GM12878 (cell line): ENCODE measurements around the gene STARD13. TPM values are rescaled to one million over a fixed set of nuclear protein-coding genes. Genes with fewer than 3 reads are reported as not detected.

Experiments
- ATAC-seq: fragments of 200-7000 bp; cut with Tn5 transposase; 3 replicates; pipeline ENCODE4 v1.9.1; 2020; ENCODE audit warnings: mild to moderate bottlenecking, moderate library complexity
- BruUV-seq: library from RNA; stranded (reverse); fragments of 400-500 nt; replicated peaks from 2 replicates; lab custom pipeline; 2021; lab: Mats Ljungman, UMichigan
- CTCF ChIA-PET: fragments of 300-600 bp; sonication (Branson Sonifier 250); formaldehyde crosslinking; extraction: SDS; loops from one replicate; lab custom pipeline; 2021; ENCODE audit warnings: inconsistent platforms; lab: Yijun Ruan, JAX
- POLR2A ChIA-PET: fragments of 350-600 bp; formaldehyde crosslinking; extraction: SDS; loops from one replicate; lab custom pipeline; 2021; ENCODE audit warnings: inconsistent platforms; lab: Charles Lee
- RAD21 ChIA-PET: fragments of 300-600 bp; sonication (Branson Sonifier 250); formaldehyde crosslinking; loops from one replicate; lab custom pipeline; 2023; ENCODE audit warnings: antibody characterized with exemption; ENCODE audit not compliant: unreplicated experiment; lab: Charles Lee
- SMC1A ChIA-PET: fragments of 300-600 bp; sonication (Branson Sonifier 250); formaldehyde crosslinking; loops from one replicate; lab custom pipeline; 2023; ENCODE audit not compliant: unreplicated experiment, uncharacterized antibody; lab: Charles Lee
- DNase-seq: peaks from one replicate; pipeline ENCODE4 v3.0.0-alpha.2; 2011; ENCODE audit warnings: low read depth, low spot score
- FAIRE-seq: peaks from 3 replicates; lab custom pipeline; 2011; peaks lifted over from hg19 to GRCh38; lab: Jason Lieb, UNC
- H2AFZ ChIP-seq: 2 replicates; pipeline ENCODE4 v1.6.0; 2011; ENCODE audit warnings: low read depth, low read length, control low read depth; ENCODE audit not compliant: control insufficient read depth
- H3K27ac ChIP-seq: 2 replicates; pipeline ENCODE4 v1.5.1; 2011; ENCODE audit warnings: control low read depth; ENCODE audit not compliant: control insufficient read depth, insufficient read depth
- H3K27me3 ChIP-seq, 2 experiments: replicated peaks in 1 of 2; 2 replicates each; pipeline versions ENCODE4 v1.6.0 to v1.6.1; 2011; ENCODE audit warnings: low read length in 1 of 2; ENCODE audit not compliant: control insufficient read depth in 2 of 2, insufficient read depth in 2 of 2
- H3K36me3 ChIP-seq, 2 experiments: 2 replicates each; pipeline ENCODE4 v1.5.1; 2011; ENCODE audit warnings: low read length in 1 of 2; ENCODE audit not compliant: control insufficient read depth in 2 of 2, insufficient read depth in 2 of 2
- H3K4me1 ChIP-seq: 2 replicates; pipeline ENCODE4 v1.6.1; 2011; ENCODE audit warnings: mild to moderate bottlenecking, low read length, moderate library complexity, mixed read lengths; ENCODE audit not compliant: control insufficient read depth, insufficient read depth
- H3K4me2 ChIP-seq: 2 replicates; pipeline ENCODE4 v1.6.0; 2011; ENCODE audit warnings: control low read depth; ENCODE audit not compliant: control insufficient read depth, insufficient read depth
- H3K4me3 ChIP-seq: fragments of 200-600 bp; sonication (generic); 2 replicates; pipeline ENCODE4 v1.5.1; 2016
- H3K79me2 ChIP-seq: 2 replicates; pipeline ENCODE4 v1.6.0; 2011; ENCODE audit warnings: low read length; ENCODE audit not compliant: control insufficient read depth, insufficient read depth
- H3K9ac ChIP-seq: 2 replicates; pipeline ENCODE4 v1.8.0; 2011; ENCODE audit warnings: low read length, control low read depth, mixed read lengths; ENCODE audit not compliant: control insufficient read depth, insufficient read depth
- H3K9me3 ChIP-seq: replicated peaks from 3 replicates; pipeline ENCODE4 v1.5.1; 2011; ENCODE audit warnings: mild to moderate bottlenecking, low read length; ENCODE audit not compliant: control insufficient read depth, insufficient read depth
- H4K20me1 ChIP-seq: 2 replicates; pipeline ENCODE4 v1.6.0; 2011; ENCODE audit not compliant: control insufficient read depth, insufficient read depth
- CBFB ChIP-seq: IDR thresholded peaks from 2 replicates; pipeline ENCODE4 v1.6.1; 2016; ENCODE audit warnings: antibody characterized with exemption, low read depth
- IRF4 ChIP-seq: IDR thresholded peaks from 2 replicates; pipeline ENCODE4 v1.6.1; 2011; ENCODE audit warnings: low read depth, low read length
- MEF2A ChIP-seq: IDR thresholded peaks from 2 replicates; pipeline ENCODE4 v1.6.1; 2011; ENCODE audit warnings: low read depth, mild to moderate bottlenecking, low read length, moderate library complexity; ENCODE audit not compliant: insufficient read depth
- MTA2 ChIP-seq: fragments of 450-650 bp; IDR thresholded peaks from 2 replicates; pipeline ENCODE4 v1.6.1; 2016; ENCODE audit warnings: low read depth, mild to moderate bottlenecking, moderate library complexity
- MYC ChIP-seq: IDR thresholded peaks from 2 replicates; pipeline ENCODE4 v1.6.1; 2011; ENCODE audit warnings: mild to moderate bottlenecking, low read length, moderate library complexity, inconsistent platforms; ENCODE audit not compliant: insufficient read depth, insufficient replicate concordance, insufficient read length, severe bottlenecking
- POU2F2 ChIP-seq: IDR thresholded peaks from 3 replicates; pipeline ENCODE4 v1.6.1; 2011; ENCODE audit warnings: low read depth, mild to moderate bottlenecking, low read length, borderline replicate concordance
- SUZ12 ChIP-seq: fragments of 200-600 bp; sonication (generic); IDR thresholded peaks from one replicate; pipeline ENCODE4 v1.6.1; 2018; ENCODE audit warnings: antibody characterized with exemption, mild to moderate bottlenecking; ENCODE audit not compliant: unreplicated experiment
- TCF12 ChIP-seq: IDR thresholded peaks from 2 replicates; pipeline ENCODE4 v1.6.1; 2011; ENCODE audit warnings: low read depth, mild to moderate bottlenecking, low read length
- WRNIP1 ChIP-seq: IDR thresholded peaks from 2 replicates; pipeline ENCODE4 v1.6.1; 2011; ENCODE audit warnings: low read depth, low read length, improper control_type of control experiment, borderline replicate concordance
- YBX1 ChIP-seq: fragments of 450-650 bp; IDR thresholded peaks from 2 replicates; pipeline ENCODE4 v1.6.1; 2016; ENCODE audit warnings: antibody characterized with exemption
- YY1 ChIP-seq: IDR thresholded peaks from 2 replicates; pipeline ENCODE4 v1.6.1; 2011; ENCODE audit warnings: low read depth, mild to moderate bottlenecking, low read length
- ZNF622 ChIP-seq: fragments of 450-650 bp; IDR thresholded peaks from 2 replicates; pipeline ENCODE4 v1.6.1; 2017; ENCODE audit warnings: mild to moderate bottlenecking, inconsistent platforms
- in situ Hi-C: fragments of 300-500 bp; cut with MboI; formaldehyde crosslinking; loops from 9 replicates; pipeline ENCODE4 v1.14.3; 2018; ENCODE audit warnings: mixed read lengths
- intact Hi-C: fragments of 100-400 bp; cut with micrococcal nuclease; formaldehyde crosslinking; loops from one replicate; pipeline ENCODE4 v1.14.2; 2022; ENCODE audit not compliant: unreplicated experiment
- polyA plus RNA-seq, 11 experiments: library from polyadenylated mRNA; depleted of rRNA in 4 of 11; unstranded in 6 of 11; stranded (reverse) in 5 of 11; fragments of >200 nt; fragmentation: Nextera tagmentation in 4 of 11; fragmentation: Illumina TruSeq in 1 of 11; extraction: Ambion mirVana in 4 of 11; extraction: Trizol in 1 of 11; gene quantifications; 1 replicate in 1 of 11; 2 replicates in 10 of 11; pipeline versions ENCODE4 v1.2.1 to v1.2.3, GENCODE V29; 2011 to 2016; ENCODE audit warnings: inconsistent platforms in 2 of 11, missing spikeins in 2 of 11, low read depth in 1 of 11
- total RNA-seq, 4 experiments: library from RNA; depleted of rRNA in 3 of 4; stranded (reverse); fragments of >200 nt in 3 of 4; fragmentation: Illumina TruSeq in 1 of 4; extraction: Trizol in 1 of 4; gene quantifications; 2 replicates each; pipeline versions ENCODE4 v1.2.1 to v1.2.3, GENCODE V29; 2013 to 2021

STARD13 gene
- total and polyA plus RNA-seq, 10 of the 15 experiments (the other 5 are each of a cell fraction or from before 2014, with no cell fraction given), result 4.0 to 41.6 (median 10.1) TPM

DNA sequence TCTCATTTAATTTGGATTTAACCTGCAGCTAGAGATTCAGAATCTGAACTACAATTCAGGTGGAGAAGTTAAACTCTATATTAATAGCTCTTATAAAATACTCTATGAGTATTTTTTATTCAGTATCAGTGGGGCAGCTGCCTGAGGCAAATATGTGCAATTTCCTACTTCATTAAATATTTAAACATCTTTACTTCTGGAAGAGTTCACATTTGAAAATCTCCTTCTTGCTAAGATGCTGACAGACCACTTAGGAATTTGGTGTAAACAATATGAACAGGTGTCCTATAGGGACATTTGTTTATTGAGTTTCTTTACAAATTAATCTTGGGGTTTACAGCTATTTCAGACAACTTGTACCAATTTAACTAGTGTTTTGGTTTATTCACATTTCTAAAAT lies 20.4 kb downstream of the STARD13 start:
- in situ Hi-C loops, result no loop called here
- intact Hi-C loops, result no loop called here
- H3K4me2 ChIP-seq, result no peak overlapping the region
- ChIA-PET CTCF (interaction anchor here (1.5 kb wide), 1 partner anchor 13 kb away, joined by 3 read pairs; no protein-coding TSS in a partner anchor), SMC1A (interaction anchor here (1.2 kb wide), 1 partner anchor 7 kb away, joined by 3 read pairs; no protein-coding TSS in a partner anchor), POLR2A (no interaction called here), RAD21 (no interaction called here)
- H3K36me3 ChIP-seq, result no peaks in the 10 kb centered on the region
- ATAC-seq, result no peak
- no TSS peak for BruUV-seq
- no peak overlapping the region for H3K9ac ChIP-seq
- no peak overlapping the region for H2AFZ ChIP-seq
- TF ChIP-seq WRNIP1 (no peak), CBFB (no peak), TCF12 (no peak), SUZ12 (no peak), YY1 (no peak), MTA2 (no peak), MYC (no peak), YBX1 (no peak), IRF4 (no peak), MEF2A (no peak), ZNF622 (no peak), POU2F2 (no peak)
- no peak for DNase-seq
- no peaks in the 10 kb centered on the region for H3K27me3 ChIP-seq
- H3K4me3 ChIP-seq, result no peak overlapping the region
- no peaks in the 10 kb centered on the region for H4K20me1 ChIP-seq
- H3K27ac ChIP-seq, result no peak overlapping the region
- H3K4me1 ChIP-seq, result no peaks in the 10 kb centered on the region
- no peaks in the 10 kb centered on the region for H3K9me3 ChIP-seq
- no peak for FAIRE-seq
- no peaks in the 10 kb centered on the region for H3K79me2 ChIP-seq
